Measurements from ENCODE around the gene SLC25A2. TPM values are rescaled to one million over a fixed set of nuclear protein-coding genes. Genes with fewer than 3 reads are reported as not detected.

The SLC25A2 gene
- total and polyA plus RNA-seq, 2 of the 13 experiments (the other 11 are each of a cell fraction or from before 2014, with no cell fraction given) = 0.13 TPM; not detected in 1

- TF ChIP-seq SUZ12 (IDR thresholded peaks at IDR 0.05; ENCODE audit: low read depth, low read length) (no peak), ETS1 (CRISPR knock-in tag; IDR thresholded peaks at IDR 0.05) (no peak), STAG1 (CRISPR knock-in tag; IDR thresholded peaks at IDR 0.05) (peak; percentile 40), KDM2A (CRISPR knock-in tag; IDR thresholded peaks at IDR 0.05; ENCODE audit: borderline replicate concordance, low read depth) (peak; percentile 21; the same call in 1 of the 2 replicates), ZNF331 (CRISPR knock-in tag; IDR thresholded peaks at IDR 0.05) (no peak), ZMYM2 (CRISPR knock-in tag; IDR thresholded peaks at IDR 0.05) (no peak), ZNF33A (CRISPR knock-in tag; IDR thresholded peaks at IDR 0.05; ENCODE audit: borderline replicate concordance) (no peak)
Measured at GRCh38 chr5:141326088-141326854, 22.4 kb upstream of the SLC25A2 start (continued).

GRCh38 chr5:141322261-141322660 is 18.4 kb upstream of the SLC25A2 start:
- H3K27ac ChIP-seq (ENCODE audit: extremely low read length, insufficient read depth, low read length) = no peak overlapping the region
- no TSS peak for BruUV-seq (replicated peaks)
- H3K9ac ChIP-seq (ENCODE audit: insufficient read depth, low read depth, low read length) = no peak overlapping the region
- H4K20me1 ChIP-seq (ENCODE audit: insufficient read depth, low read length) = no peaks in the 10 kb centered on the region
- peaks cover 4 to 14% of the 10 kb centered on the region in 2 experiments for H3K36me3 ChIP-seq (replicated peaks in 1 of 2; ENCODE audit: control insufficient read depth in 1 of 2, insufficient read depth in 2 of 2, low read length in 2 of 2)
- no peak overlapping the region for H2AFZ ChIP-seq (ENCODE audit: low read length)
- ATAC-seq (no peak), DNase-seq (ENCODE audit: low spot score) (no peak), FAIRE-seq (no peak)
- peaks cover 23% of the 10 kb centered on the region for H3K79me2 ChIP-seq (ENCODE audit: insufficient read depth, low read length)
- CTCF ChIA-PET (ENCODE audit: low intra/inter-chr PET ratio, low total read pairs) = no interaction called here
- H3K4me1 ChIP-seq (ENCODE audit: insufficient read depth, low read length) = peaks cover 31% of the 10 kb centered on the region
- no peak overlapping the region for H3K4me3 ChIP-seq (replicated peaks in 1 of 3; ENCODE audit: insufficient read depth in 1 of 3, low read depth in 2 of 3, low read length in 3 of 3)
- intact Hi-C loops (cut with micrococcal nuclease; ENCODE audit: unreplicated experiment) = no loop called here
- in situ Hi-C loops (cut with HindIII; ENCODE audit: extremely low pct_ligation_motif_present, low pct_unique_long_range_greater_than_20kb) = no loop called here
- peaks cover 26% of the 10 kb centered on the region for H3K9me3 ChIP-seq (ENCODE audit: low read length)
- no peak overlapping the region for H3K4me2 ChIP-seq (ENCODE audit: low read depth, low read length)
- 47% methylated on average over 3 of the region's 3 CpGs for WGBS (ENCODE audit: low lambda C conversion rate)
- no peaks in the 10 kb centered on the region; a peak in 1 of 5 replicates for H3K27me3 ChIP-seq (ENCODE audit: control insufficient read depth in 1 of 2, insufficient read depth in 2 of 2, low read length in 2 of 2)
- POLR2A ChIA-PET = no interaction called here
- TF ChIP-seq TP53 (CRISPR knock-in tag; conservative IDR thresholded peaks at IDR 0.05) (no peak), GRHL1 (CRISPR knock-in tag; conservative IDR thresholded peaks at IDR 0.05) (no peak), PHF8 (CRISPR knock-in tag; IDR thresholded peaks at IDR 0.05) (no peak), ZNF337 (CRISPR knock-in tag; IDR thresholded peaks at IDR 0.05; ENCODE audit: borderline replicate concordance, low read depth) (no peak), ZFP36L2 (CRISPR knock-in tag; IDR thresholded peaks at IDR 0.05) (no peak), HIVEP1 (CRISPR knock-in tag; IDR thresholded peaks at IDR 0.05) (no peak), ZNF18 (CRISPR knock-in tag; IDR thresholded peaks at IDR 0.05; ENCODE audit: insufficient replicate concordance) (no peak), HOXD1 (CRISPR knock-in tag; IDR thresholded peaks at IDR 0.05) (no peak), ZNF496 (CRISPR knock-in tag; IDR thresholded peaks at IDR 0.05; ENCODE audit: insufficient replicate concordance) (no peak)
- TF ChIP-seq, protein P1, sequence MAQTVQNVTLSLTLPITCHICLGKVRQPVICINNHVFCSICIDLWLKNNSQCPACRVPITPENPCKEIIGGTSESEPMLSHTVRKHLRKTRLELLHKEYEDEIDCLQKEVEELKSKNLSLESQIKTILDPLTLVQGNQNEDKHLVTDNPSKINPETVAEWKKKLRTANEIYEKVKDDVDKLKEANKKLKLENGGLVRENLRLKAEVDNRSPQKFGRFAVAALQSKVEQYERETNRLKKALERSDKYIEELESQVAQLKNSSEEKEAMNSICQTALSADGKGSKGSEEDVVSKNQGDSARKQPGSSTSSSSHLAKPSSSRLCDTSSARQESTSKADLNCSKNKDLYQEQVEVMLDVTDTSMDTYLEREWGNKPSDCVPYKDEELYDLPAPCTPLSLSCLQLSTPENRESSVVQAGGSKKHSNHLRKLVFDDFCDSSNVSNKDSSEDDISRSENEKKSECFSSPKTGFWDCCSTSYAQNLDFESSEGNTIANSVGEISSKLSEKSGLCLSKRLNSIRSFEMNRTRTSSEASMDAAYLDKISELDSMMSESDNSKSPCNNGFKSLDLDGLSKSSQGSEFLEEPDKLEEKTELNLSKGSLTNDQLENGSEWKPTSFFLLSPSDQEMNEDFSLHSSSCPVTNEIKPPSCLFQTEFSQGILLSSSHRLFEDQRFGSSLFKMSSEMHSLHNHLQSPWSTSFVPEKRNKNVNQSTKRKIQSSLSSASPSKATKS (CRISPR knock-in tag; IDR thresholded peaks at IDR 0.05) = no peak
